Measurements from ENCODE around the gene BCAS3.

DNA sequence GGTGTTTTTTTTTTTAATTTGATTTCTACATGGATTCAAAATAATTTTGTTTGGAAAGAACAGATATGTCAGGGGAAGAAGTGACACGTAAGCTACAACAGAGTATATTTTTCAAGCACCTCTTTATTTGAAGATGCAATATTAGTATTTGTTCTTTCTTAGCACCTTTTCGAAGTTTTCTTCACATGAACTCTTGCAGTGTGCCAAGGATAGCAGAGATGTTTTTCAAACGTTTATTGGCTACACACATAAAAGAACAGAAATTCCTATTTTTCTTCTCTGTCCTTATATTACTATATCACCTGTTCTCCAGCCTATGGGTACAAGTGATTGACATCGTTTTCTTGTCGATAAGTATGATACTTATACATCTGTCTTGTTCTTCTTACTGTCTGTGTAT, 529.3 kb downstream of the BCAS3 start:
- TF ChIP-seq, protein P1, sequence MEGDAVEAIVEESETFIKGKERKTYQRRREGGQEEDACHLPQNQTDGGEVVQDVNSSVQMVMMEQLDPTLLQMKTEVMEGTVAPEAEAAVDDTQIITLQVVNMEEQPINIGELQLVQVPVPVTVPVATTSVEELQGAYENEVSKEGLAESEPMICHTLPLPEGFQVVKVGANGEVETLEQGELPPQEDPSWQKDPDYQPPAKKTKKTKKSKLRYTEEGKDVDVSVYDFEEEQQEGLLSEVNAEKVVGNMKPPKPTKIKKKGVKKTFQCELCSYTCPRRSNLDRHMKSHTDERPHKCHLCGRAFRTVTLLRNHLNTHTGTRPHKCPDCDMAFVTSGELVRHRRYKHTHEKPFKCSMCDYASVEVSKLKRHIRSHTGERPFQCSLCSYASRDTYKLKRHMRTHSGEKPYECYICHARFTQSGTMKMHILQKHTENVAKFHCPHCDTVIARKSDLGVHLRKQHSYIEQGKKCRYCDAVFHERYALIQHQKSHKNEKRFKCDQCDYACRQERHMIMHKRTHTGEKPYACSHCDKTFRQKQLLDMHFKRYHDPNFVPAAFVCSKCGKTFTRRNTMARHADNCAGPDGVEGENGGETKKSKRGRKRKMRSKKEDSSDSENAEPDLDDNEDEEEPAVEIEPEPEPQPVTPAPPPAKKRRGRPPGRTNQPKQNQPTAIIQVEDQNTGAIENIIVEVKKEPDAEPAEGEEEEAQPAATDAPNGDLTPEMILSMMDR (IDR thresholded peaks at IDR 0.05; ENCODE audit: low read depth, low read length): no peak
- no peak for TF ChIP-seq EZH2phosphoT487 (IDR thresholded peaks at IDR 0.05; ENCODE audit: low read depth)

All from OCI-LY3 (cell line).